ENCODE results near the gene SLC35G6. TPM values are rescaled to one million over a fixed set of nuclear protein-coding genes. Genes with fewer than 3 reads are reported as not detected.

Gene SLC35G6
- total RNA-seq, 2 donors from 2014 or later = not detected

GRCh38 chr17:7502987-7503386 lies 21.7 kb downstream of the SLC35G6 start:
- no peak for DNase-seq (ENCODE audit: low spot score)
- Histone ChIP-seq H3K4me1 (replicated peaks) (no peaks in the 10 kb centered on the region), H3K27me3 (replicated peaks; ENCODE audit: insufficient read depth) (no peaks in the 10 kb centered on the region), H3K36me3 (peaks cover 28 to 41% of the 10 kb centered on the region in 2 donors), H3K4me3 (no peak overlapping the region), H3K27ac (no peak overlapping the region), H3K9me3 (no peaks in the 10 kb centered on the region)
- WGBS = 86% methylated on average over 14 of the region's 14 CpGs
- intact Hi-C loops (cut with DNase I) = no loop called here
- TF ChIP-seq CTCF (IDR thresholded peaks at IDR 0.05) (peak in 1 of 4 experiments; percentile 12), POLR2A (IDR thresholded peaks at IDR 0.05) (no peak)

- Histone ChIP-seq H3K36me3 (peaks cover 28 to 46% of the 10 kb centered on the region in 2 donors), H3K27ac (no peak overlapping the region), H3K9me3 (no peaks in the 10 kb centered on the region), H3K4me3 (no peak overlapping the region), H3K4me1 (replicated peaks) (no peaks in the 10 kb centered on the region), H3K27me3 (replicated peaks; ENCODE audit: insufficient read depth) (no peaks in the 10 kb centered on the region)
- intact Hi-C loops (cut with DNase I) = no loop called here
- TF ChIP-seq POLR2A (IDR thresholded peaks at IDR 0.05) (no peak), CTCF (IDR thresholded peaks at IDR 0.05) (no peak), POLR2AphosphoS5 (IDR thresholded peaks at IDR 0.05) (no peak)
- no peak for DNase-seq (ENCODE audit: low spot score)
- 89% methylated on average over 8 of the region's 8 CpGs for WGBS
These were observed 22.3 kb downstream of the SLC35G6 start for GRCh38 chr17:7503521-7503920.

- DNase-seq (ENCODE audit: low spot score) = no peak
- no peak overlapping the region for H3K27ac ChIP-seq
- peaks cover 27 to 37% of the 10 kb centered on the region in 2 donors for H3K36me3 ChIP-seq
- H3K4me1 ChIP-seq (replicated peaks) = no peaks in the 10 kb centered on the region
- 86% methylated on average over 11 of the region's 11 CpGs for WGBS
- intact Hi-C loops (cut with DNase I) = no loop called here
- H3K9me3 ChIP-seq = no peaks in the 10 kb centered on the region
- TF ChIP-seq POLR2A (IDR thresholded peaks at IDR 0.05) (no peak), POLR2AphosphoS5 (IDR thresholded peaks at IDR 0.05) (no peak), CTCF (IDR thresholded peaks at IDR 0.05) (no peak)
- H3K4me3 ChIP-seq = no peak overlapping the region
- H3K27me3 ChIP-seq (replicated peaks; ENCODE audit: insufficient read depth) = no peaks in the 10 kb centered on the region
These were observed 26.9 kb downstream of the SLC35G6 start for GRCh38 chr17:7508145-7508544.

- TF ChIP-seq POLR2A (IDR thresholded peaks at IDR 0.05) (no peak), CTCF (IDR thresholded peaks at IDR 0.05) (no peak), POLR2AphosphoS5 (IDR thresholded peaks at IDR 0.05) (no peak)
- WGBS = 91% methylated on average over 9 of the region's 9 CpGs
- Histone ChIP-seq H3K4me3 (no peak overlapping the region), H3K36me3 (peaks cover 25 to 30% of the 10 kb centered on the region in 2 donors), H3K4me1 (replicated peaks) (no peaks in the 10 kb centered on the region), H3K27ac (no peak overlapping the region), H3K9me3 (no peaks in the 10 kb centered on the region), H3K27me3 (replicated peaks; ENCODE audit: insufficient read depth) (no peaks in the 10 kb centered on the region)
- no peak for DNase-seq (ENCODE audit: low spot score)
- intact Hi-C loops (cut with DNase I) = no loop called here
These were observed 27.6 kb downstream of the SLC35G6 start for GRCh38 chr17:7508846-7509245.

- no peak for DNase-seq (ENCODE audit: low spot score)
- WGBS = 83% methylated on average over 5 of the region's 5 CpGs
- Histone ChIP-seq H3K4me1 (replicated peaks) (no peaks in the 10 kb centered on the region), H3K27me3 (replicated peaks; ENCODE audit: insufficient read depth) (no peaks in the 10 kb centered on the region), H3K27ac (no peak overlapping the region), H3K36me3 (peaks cover 24 to 30% of the 10 kb centered on the region in 2 donors), H3K4me3 (no peak overlapping the region), H3K9me3 (no peaks in the 10 kb centered on the region)
- TF ChIP-seq POLR2AphosphoS5 (IDR thresholded peaks at IDR 0.05) = no peak
- TF ChIP-seq POLR2A (IDR thresholded peaks at IDR 0.05) = no peak
- TF ChIP-seq CTCF (IDR thresholded peaks at IDR 0.05) = no peak
- intact Hi-C loops (cut with DNase I) = no loop called here
These were observed 28.7 kb downstream of the SLC35G6 start for GRCh38 chr17:7509937-7510336.

All from prostate gland (tissue), 2 donors.